ENCODE results near the gene LIN7C.
"Not testable (repeated sequence)": the region's sequence is repeated elsewhere in the genome, so short reads cannot be mapped to it uniquely, and the experiment has no call there.

DNA sequence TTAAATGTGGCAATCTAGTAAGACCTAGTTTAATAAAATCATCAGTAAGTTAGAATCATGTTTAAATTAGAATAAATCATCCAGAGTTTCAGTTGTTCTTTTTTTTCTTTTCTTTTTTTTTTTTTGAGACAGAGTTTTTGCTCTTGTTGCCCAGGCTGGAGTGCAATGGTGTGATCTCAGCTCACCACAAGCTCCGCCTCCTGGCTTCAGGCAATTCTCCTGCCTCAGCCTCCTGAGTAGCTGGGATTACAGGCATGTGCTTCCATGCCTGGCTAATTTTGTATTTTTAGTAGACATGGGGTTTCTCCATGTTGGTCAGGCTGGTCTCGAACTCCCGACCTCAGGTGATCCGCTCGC lies 58.4 kb downstream of the LIN7C start:
- not testable (repeated sequence) for TF ChIP-seq POLR2A, CTCF, EP300 (IDR thresholded peaks at IDR 0.05)
